ENCODE results near the gene CELSR1. TPM values are rescaled to one million over a fixed set of nuclear protein-coding genes. Genes with fewer than 3 reads are reported as not detected.

The CELSR1 gene
- total RNA-seq, 2 donors from 2014 or later, result 24.4 to 34.1 TPM

DNA sequence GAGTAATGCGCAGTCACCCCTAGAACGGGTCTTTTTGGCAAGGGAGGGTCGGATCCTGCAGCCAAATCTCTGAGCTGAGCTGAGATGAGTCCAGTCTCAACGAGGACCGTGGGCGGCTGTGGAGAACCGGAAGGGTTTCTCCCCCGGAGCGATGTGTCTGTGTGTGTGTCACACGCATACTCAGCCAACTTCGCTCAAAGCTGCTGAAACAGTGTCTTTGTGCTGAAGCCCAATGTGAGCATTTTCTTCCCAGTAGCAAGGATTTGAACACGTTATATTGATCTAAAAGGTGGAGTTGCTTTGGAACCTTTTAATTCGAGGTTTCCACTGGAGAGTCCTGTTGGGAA lies 1.4 kb upstream of the CELSR1 start:
- Mint-ChIP-seq H3K27ac (no peak overlapping the region), H3K27me3 (ENCODE audit: insufficient read depth) (peaks cover 53% of the 10 kb centered on the region), H3K9me3 (peaks cover 23% of the 10 kb centered on the region), H3K4me1 (peaks cover 5% of the 10 kb centered on the region), H3K36me3 (ENCODE audit: low read depth) (peaks cover 25% of the 10 kb centered on the region), H3K4me3 (peak overlapping the region; percentile 56)
- no peaks in the 10 kb centered on the region for H3K4me1 ChIP-seq (ENCODE audit: control insufficient read depth, insufficient read depth, low read length)
- no peak overlapping the region for H3K27ac ChIP-seq (ENCODE audit: low read depth, low read length)
- DNase-seq, result no peak
- H3K9me3 ChIP-seq (ENCODE audit: control insufficient read depth, low read length), result peaks cover 4% of the 10 kb centered on the region
- WGBS, 2 experiments (ENCODE audit: insufficient coverage in 1 of 2, insufficient read length in 1 of 2), result 36 to 38% methylated on average over 10 to 13 of the region's 13 CpGs
- H3K9ac ChIP-seq (ENCODE audit: extremely low read depth, low read length, poor library complexity, severe bottlenecking), result no peak overlapping the region
- TF ChIP-seq, protein P1, sequence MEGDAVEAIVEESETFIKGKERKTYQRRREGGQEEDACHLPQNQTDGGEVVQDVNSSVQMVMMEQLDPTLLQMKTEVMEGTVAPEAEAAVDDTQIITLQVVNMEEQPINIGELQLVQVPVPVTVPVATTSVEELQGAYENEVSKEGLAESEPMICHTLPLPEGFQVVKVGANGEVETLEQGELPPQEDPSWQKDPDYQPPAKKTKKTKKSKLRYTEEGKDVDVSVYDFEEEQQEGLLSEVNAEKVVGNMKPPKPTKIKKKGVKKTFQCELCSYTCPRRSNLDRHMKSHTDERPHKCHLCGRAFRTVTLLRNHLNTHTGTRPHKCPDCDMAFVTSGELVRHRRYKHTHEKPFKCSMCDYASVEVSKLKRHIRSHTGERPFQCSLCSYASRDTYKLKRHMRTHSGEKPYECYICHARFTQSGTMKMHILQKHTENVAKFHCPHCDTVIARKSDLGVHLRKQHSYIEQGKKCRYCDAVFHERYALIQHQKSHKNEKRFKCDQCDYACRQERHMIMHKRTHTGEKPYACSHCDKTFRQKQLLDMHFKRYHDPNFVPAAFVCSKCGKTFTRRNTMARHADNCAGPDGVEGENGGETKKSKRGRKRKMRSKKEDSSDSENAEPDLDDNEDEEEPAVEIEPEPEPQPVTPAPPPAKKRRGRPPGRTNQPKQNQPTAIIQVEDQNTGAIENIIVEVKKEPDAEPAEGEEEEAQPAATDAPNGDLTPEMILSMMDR (conservative IDR thresholded peaks at IDR 0.05), result peak; percentile 7
- peaks cover 26% of the 10 kb centered on the region for H3K27me3 ChIP-seq (ENCODE audit: control insufficient read depth, insufficient read depth, low read length, poor library complexity, severe bottlenecking)
- peak overlapping the region; percentile 80 for H3K4me3 ChIP-seq (ENCODE audit: low read length)
- H3K36me3 ChIP-seq (ENCODE audit: control insufficient read depth, insufficient read depth, low read length), result peaks cover 11% of the 10 kb centered on the region

DNA sequence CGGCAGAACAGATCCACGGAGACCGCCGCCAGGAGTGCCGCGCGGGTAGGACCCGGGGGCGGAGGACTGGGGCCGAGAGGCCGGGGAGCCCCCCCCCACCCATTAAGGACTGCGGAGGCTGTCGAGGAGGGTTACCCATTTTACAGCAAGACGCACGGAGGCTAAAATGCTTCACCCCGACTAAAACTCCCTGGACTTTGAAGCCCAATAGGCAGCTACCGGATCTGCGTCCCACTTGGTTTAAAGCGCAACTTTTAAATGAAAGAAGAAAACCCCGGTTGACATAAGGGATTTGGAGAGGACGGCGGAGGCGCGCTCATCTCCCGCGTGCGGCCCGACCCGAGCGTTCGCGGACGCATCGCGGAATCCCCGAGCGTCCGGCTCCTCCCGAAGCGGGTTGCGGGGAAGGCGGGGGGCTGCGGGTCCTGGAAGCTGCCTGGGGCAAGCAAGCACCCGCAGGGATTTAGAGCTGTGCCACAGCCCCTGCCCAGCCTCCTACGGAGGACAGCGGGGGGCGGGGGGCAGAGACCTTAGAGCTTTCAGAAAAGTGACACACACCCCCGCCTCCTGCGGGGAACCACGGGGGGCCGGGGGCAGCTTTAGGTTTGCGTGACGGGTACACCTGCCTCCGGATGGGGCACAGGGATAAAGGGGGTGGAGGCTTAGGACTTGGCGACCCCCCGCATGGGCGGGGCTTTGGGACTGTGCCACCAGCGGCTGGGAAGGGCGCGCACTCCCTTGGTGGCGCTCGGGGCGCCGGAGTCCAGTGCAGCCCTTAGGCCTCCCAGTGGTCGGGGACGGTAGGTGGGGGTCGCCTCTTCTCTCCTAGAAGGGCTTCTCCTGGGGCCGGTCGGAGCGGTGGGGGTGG lies 760 bp upstream of the CELSR1 start:
- WGBS, 2 experiments (ENCODE audit: insufficient coverage in 1 of 2, insufficient read length in 1 of 2), result 3 to 4% methylated on average over 22 to 70 of the region's 70 CpGs
- no peak overlapping the region for H3K9ac ChIP-seq (ENCODE audit: extremely low read depth, low read length, poor library complexity, severe bottlenecking)
- peak; percentile 80 for DNase-seq
- no peak overlapping the region for H3K27ac Mint-ChIP-seq
- H3K36me3 ChIP-seq (ENCODE audit: control insufficient read depth, insufficient read depth, low read length), result peaks cover 11% of the 10 kb centered on the region
- H3K36me3 Mint-ChIP-seq (ENCODE audit: low read depth), result peaks cover 28% of the 10 kb centered on the region
- no peak overlapping the region for H3K27ac ChIP-seq (ENCODE audit: low read depth, low read length)
- peaks cover 26% of the 10 kb centered on the region for H3K9me3 Mint-ChIP-seq
- TF ChIP-seq, protein P1 (conservative IDR thresholded peaks at IDR 0.05), result peak; percentile 72
- peaks cover 5% of the 10 kb centered on the region for H3K4me1 Mint-ChIP-seq
- H3K4me3 Mint-ChIP-seq, result peak overlapping the region; percentile 56
- no peaks in the 10 kb centered on the region for H3K4me1 ChIP-seq (ENCODE audit: control insufficient read depth, insufficient read depth, low read length)
- H3K4me3 ChIP-seq (ENCODE audit: low read length), result peak overlapping the region; percentile 80
- peaks cover 4% of the 10 kb centered on the region for H3K9me3 ChIP-seq (ENCODE audit: control insufficient read depth, low read length)
- H3K27me3 Mint-ChIP-seq (ENCODE audit: insufficient read depth), result peaks cover 51% of the 10 kb centered on the region
- peaks cover 26% of the 10 kb centered on the region for H3K27me3 ChIP-seq (ENCODE audit: control insufficient read depth, insufficient read depth, low read length, poor library complexity, severe bottlenecking)

DNA sequence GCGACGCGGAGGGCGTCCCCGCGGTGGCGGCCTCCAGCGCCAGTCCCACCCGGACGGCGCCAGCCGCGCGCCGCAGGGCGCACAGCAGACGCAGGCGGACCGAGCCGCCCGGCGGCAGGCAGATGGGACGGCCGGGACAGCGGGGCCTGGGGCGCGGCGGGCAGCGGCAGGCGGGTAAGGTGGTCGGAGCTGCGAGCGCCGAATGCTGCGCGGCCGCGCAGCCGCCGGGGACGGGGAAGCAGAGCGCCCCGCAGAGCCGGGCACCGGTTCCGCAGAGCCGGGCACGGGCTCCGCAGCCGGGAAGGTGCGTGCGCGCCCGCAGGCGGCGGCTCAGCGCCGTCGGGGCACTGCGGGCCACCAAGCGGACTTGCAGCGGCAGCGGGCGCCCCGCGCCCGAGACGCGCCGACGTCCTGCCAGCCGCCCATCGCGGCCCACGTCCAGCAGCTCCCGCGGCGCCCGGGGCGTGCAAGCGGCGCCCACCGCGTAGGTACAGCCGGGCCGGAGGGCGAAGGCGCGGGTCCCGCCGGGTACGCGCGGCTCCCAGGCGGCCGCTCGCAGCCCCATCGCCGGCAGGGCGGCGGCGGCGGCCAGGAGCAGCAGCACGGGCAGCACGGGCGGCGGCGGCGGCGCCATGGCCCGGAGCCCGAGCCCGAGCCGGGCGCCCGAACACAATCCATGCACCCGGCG lies 739 bp downstream of the CELSR1 start:
- Mint-ChIP-seq H3K4me3 (peak overlapping the region; percentile 44), H3K27ac (no peak overlapping the region), H3K36me3 (ENCODE audit: low read depth) (peaks cover 30% of the 10 kb centered on the region), H3K9me3 (peaks cover 26% of the 10 kb centered on the region), H3K4me1 (peaks cover 16% of the 10 kb centered on the region), H3K27me3 (ENCODE audit: insufficient read depth) (peaks cover 47% of the 10 kb centered on the region)
- DNase-seq, result peak; percentile 77
- Histone ChIP-seq H3K4me3 (ENCODE audit: low read length) (peak overlapping the region; percentile 49), H3K27ac (ENCODE audit: low read depth, low read length) (no peak overlapping the region), H3K36me3 (ENCODE audit: control insufficient read depth, insufficient read depth, low read length) (peaks cover 11% of the 10 kb centered on the region), H3K9ac (ENCODE audit: extremely low read depth, low read length, poor library complexity, severe bottlenecking) (no peak overlapping the region), H3K4me1 (ENCODE audit: control insufficient read depth, insufficient read depth, low read length) (peaks cover 4% of the 10 kb centered on the region), H3K9me3 (ENCODE audit: control insufficient read depth, low read length) (peaks cover 4% of the 10 kb centered on the region), H3K27me3 (ENCODE audit: control insufficient read depth, insufficient read depth, low read length, poor library complexity, severe bottlenecking) (peaks cover 26% of the 10 kb centered on the region)
- WGBS, 2 experiments (ENCODE audit: insufficient coverage in 1 of 2, insufficient read length in 1 of 2), result 2 to 5% methylated on average over 37 to 118 of the region's 118 CpGs
- TF ChIP-seq, protein P1 (conservative IDR thresholded peaks at IDR 0.05), result no peak
